HL-60/S4 treated with phorbol 12-myristate 13-acetate at 8.2 ng/mL for 4 days and 3 days (cell line): Measurements from ENCODE around the gene MRPL42.
"Not testable (repeated sequence)": the region's sequence is repeated elsewhere in the genome, so short reads cannot be mapped to it uniquely, and the experiment has no call there.

Experiments used
- in situ Hi-C: fragments of 300-500 bp; cut with MboI; formaldehyde crosslinking; loops from 2 replicates; pipeline ENCODE4 v1.15.0; 2022; ENCODE audit warnings: low sequenced_read_pairs

MRPL42 gene

GRCh38 chr12:93492808-93493207 is 25.5 kb downstream of the MRPL42 start:
- in situ Hi-C loops = not testable (repeated sequence)

DNA sequence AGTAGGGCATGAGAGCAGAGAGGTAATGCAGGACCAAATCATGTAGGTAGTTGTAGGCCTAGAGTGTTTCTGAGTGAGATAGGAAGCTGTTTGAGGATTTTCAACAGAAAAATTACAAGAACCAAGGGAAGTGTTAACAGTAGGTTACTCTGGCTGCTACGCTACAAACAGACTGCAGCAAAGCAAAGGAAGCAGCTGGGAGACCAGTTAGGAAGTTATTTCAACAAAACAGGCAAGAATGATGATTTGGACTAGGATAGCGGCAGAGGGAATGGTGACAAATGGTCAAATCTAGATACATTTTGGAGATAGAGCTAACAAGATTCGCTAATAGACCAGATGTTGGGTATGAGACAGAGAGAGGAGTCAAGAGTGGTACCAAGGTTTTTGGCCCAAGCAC is 26.8 kb downstream of the MRPL42 start:
- in situ Hi-C loops = no loop called here

GRCh38 chr12:93497456-93497855 is 30.1 kb downstream of the MRPL42 start:
- in situ Hi-C loops = no loop called here

DNA sequence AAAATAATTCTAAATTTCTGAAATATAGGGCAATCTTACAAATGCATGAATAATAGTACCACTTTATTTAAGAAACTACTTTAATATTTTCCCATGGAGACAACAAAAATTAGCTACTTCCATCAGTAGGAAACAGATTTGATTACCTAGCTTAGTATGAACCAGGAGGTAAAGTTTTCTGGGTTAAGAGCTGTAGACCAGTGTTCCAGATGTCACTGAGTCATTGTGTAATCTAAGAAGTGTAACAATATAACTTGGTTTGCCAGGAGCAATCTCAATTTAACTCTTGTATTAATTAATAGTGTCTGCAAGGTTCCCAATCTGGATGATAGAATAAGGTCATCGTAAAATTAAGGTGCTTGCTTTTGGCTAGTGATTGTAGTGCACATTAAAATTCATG is 31.5 kb downstream of the MRPL42 start:
- in situ Hi-C loops = not testable (repeated sequence)

GRCh38 chr12:93500201-93500600 is 32.9 kb downstream of the MRPL42 start:
- in situ Hi-C loops = loop anchor here (25.0 kb wide), 1 partner anchor 587 kb away; no protein-coding TSS in a partner anchor

- in situ Hi-C loops = loop anchor here (25.0 kb wide), 1 partner anchor 587 kb away; no protein-coding TSS in a partner anchor
These were observed 33.4 kb downstream of the MRPL42 start for GRCh38 chr12:93500667-93501066.

DNA sequence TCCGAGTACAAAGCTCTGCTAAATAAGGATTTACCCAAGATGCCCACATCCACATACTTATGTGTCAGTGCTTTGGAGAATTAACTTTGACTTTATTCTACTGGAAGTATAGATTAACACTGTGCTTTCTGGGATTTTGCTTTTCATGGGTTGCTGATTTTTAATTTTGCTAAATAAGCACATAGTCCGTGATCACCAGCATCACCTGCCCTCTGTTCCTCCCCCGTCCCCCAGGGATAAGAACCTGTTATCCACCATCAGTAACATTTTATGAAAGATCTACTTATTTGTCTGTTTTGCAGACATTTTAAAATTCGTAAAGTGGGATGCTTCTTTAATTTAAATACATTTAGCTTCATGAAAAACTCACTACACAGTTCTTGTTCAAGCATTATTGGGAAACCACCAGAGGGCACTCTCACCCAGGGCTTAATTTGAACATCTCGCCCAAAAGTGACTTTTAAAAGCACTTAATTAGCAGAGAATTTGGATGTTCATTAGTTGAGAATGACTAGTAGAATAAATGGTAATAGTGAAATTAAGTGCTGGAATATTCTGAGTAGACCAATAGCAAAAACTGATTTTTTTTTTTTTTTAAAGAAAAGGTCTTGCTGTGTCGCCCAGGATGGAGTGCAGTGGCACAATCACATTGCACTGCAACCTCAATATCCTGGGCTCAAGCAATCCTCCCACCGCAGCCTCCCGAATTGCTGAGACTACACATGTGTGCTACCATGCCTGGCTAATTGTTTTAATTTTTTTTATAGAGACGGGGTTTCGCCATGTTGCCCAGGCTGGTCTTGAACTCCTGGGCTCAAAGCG is 35.7 kb downstream of the MRPL42 start:
- in situ Hi-C loops = loop anchor here (25.0 kb wide), 1 partner anchor 584 kb away; no protein-coding TSS in a partner anchor

GRCh38 chr12:93507165-93507564 is 39.9 kb downstream of the MRPL42 start:
- in situ Hi-C loops = loop anchor here (25.0 kb wide), 1 partner anchor 580 kb away; no protein-coding TSS in a partner anchor

DNA sequence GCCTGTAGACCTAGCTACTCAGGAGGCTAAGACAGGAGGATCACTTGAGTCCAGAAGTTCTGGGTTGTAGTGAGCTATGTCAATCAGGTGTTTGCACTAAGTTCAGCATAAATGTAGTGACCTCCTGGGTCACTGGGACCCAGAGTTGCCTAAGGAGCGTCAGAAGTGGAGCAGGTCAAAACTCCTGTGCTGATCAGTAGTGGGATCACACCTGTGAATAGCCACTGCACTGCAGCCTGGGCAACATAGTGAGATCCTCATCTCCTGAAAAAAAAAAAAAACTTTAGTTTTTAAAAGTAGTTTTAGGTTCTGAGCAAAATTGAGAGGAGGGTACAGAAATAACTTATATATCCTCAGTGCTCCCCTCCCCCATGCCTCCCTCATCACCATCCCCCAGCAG is 42.2 kb downstream of the MRPL42 start:
- in situ Hi-C loops = loop anchor here (25.0 kb wide), 1 partner anchor 578 kb away; no protein-coding TSS in a partner anchor

- in situ Hi-C loops = loop anchor here (25.0 kb wide), 1 partner anchor 572 kb away; no protein-coding TSS in a partner anchor
These were observed 47.5 kb downstream of the MRPL42 start for GRCh38 chr12:93514853-93515252.

GRCh38 chr12:93518725-93519124 is 51.4 kb downstream of the MRPL42 start:
- in situ Hi-C loops = loop anchor here (25.0 kb wide), 1 partner anchor 569 kb away; no protein-coding TSS in a partner anchor

GRCh38 chr12:93519859-93520258 is 52.5 kb downstream of the MRPL42 start:
- in situ Hi-C loops = loop anchor here (25.0 kb wide), 1 partner anchor 567 kb away; no protein-coding TSS in a partner anchor

DNA sequence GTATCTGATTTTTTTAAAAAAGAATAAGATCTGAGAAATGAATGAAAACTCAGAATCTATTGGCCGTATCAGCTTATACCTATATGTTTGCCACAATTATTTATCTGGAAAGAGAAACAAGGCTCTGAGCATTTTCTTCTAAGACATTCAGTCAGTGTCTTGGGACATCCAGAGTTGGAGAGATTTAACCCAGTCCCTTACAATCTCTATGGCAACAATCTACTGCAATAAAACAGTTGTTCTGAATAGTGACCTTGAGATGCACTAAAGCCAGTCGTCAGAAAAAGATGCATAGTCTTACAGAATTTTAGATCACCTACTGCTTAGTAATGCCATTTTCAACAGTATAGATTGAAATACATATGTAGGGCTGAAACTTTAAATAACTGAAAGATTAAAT is 53.1 kb downstream of the MRPL42 start:
- in situ Hi-C loops = loop anchor here (25.0 kb wide), 1 partner anchor 567 kb away; no protein-coding TSS in a partner anchor

DNA sequence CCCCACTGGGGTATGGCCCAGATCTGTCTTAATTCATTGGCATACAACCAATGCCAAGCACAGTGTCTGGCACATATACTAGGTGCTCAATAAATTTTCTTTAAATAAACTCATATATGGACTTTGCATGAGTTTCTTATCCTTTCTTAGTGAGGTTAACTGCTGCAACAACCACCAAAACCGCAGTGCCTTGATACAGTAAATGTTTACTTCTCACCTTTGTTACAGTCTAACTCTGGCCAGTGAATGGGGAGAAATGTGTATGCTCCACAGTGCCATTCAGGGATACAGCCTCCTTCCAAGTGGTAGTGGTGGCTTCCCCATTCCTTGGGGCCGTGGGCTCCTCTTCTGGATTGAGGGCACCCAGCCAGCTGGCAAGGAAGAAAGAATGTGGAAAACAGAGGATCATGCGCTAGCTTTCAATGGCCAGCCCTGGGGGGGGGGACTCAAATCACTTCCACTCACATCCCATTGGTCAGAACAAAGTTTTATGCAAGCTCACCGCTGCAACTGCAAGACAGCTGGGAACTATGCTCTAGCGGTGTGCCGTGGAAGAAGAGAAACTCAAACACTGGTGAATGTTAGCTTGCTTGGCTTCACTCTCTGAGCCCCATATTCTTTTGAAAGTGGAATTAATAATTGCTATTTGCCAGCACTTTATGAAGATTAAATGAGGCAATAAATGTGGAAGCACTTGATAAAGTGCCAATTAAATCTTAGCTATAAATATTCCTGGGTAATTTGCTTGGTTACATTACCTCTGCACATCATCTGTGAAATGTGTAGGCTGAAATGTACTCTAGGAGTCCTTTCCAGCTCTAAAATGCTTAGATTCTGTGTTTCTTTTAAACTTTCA is 54.1 kb downstream of the MRPL42 start:
- in situ Hi-C loops = loop anchor here (25.0 kb wide), 1 partner anchor 566 kb away; no protein-coding TSS in a partner anchor

- in situ Hi-C loops = loop anchor here (25.0 kb wide), 1 partner anchor 563 kb away; no protein-coding TSS in a partner anchor
These were observed 57.2 kb downstream of the MRPL42 start for GRCh38 chr12:93524386-93525133.

- in situ Hi-C loops = no loop called here
These were observed 59.6 kb downstream of the MRPL42 start for GRCh38 chr12:93526786-93527428.

- in situ Hi-C loops = no loop called here
These were observed 63.0 kb downstream of the MRPL42 start for GRCh38 chr12:93530358-93530757.

GRCh38 chr12:93533310-93533709 is 66.0 kb downstream of the MRPL42 start:
- in situ Hi-C loops = no loop called here

DNA sequence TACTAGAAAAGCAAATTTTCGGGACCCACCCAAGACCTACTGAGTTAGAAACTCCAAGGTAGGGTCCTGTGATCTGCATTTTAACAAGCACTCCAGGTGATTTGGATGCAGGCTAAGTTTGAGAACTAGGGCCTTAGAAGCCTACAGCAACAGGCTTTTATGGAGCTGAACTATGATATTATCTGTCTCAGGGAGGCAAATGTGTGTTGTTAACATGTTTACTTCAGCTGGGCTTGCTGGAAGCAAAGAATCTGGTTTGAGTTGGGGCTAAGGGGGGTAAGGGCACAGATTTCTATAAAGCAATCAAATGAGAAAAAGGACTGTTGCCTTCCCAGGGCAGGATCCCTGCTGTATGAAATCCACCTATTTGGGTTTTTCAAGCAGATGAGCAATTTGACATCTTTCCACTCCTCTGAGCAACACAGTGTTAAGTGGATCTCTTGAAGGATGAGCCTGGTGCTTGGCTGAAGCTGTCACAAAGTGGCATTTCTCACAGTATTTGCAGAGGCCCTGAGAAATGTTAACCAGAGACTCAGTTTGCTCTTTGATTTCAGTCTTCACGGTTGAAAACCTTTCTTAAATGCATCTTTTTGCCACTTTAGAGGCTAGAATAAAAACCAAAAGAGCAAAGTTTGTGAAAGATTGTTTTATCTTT is 68.9 kb downstream of the MRPL42 start:
- in situ Hi-C loops = no loop called here
